Measurements from ENCODE around the gene MAP4K4. TPM values are rescaled to one million over a fixed set of nuclear protein-coding genes. Genes with fewer than 3 reads are reported as not detected.

Gene MAP4K4
- total RNA-seq, 4 donors from 2014 or later: 33.8 to 47.3 (median 35.7) TPM

DNA sequence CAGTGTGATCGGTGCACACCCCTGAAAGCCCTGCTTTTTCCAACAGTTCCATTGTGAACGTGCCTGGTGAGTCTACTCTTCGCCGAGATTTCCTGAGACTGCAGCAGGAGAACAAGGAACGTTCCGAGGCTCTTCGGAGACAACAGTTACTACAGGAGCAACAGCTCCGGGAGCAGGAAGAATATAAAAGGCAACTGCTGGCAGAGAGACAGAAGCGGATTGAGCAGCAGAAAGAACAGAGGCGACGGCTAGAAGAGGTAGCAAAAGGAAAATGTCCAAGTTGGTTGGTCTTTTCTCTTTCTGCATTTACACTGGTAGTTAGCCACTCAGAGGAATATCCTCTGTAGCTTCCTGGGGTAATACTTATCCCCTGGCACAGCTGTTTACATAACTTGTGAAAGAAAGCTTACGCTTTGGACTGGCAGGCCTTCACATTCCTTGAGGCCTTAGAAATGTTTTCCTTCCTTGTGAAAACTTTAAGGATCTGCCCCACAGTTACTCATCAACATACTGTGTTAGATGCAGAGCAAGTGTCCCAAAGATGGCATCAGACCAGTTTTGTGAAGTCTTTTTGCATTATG, 146.6 kb downstream of the MAP4K4 start:
- no peaks in the 10 kb centered on the region for H3K9me3 ChIP-seq
- no peaks in the 10 kb centered on the region for H3K27me3 ChIP-seq
- intact Hi-C loops (cut with DNase I): no loop called here
- H3K27ac ChIP-seq: no peak overlapping the region
- H3K36me3 ChIP-seq: peaks cover 8 to 17% of the 10 kb centered on the region in 2 donors
- no peak for DNase-seq
- no peak overlapping the region for H3K4me3 ChIP-seq (replicated peaks in 1 of 3)
- peaks cover 8 to 16% of the 10 kb centered on the region in 2 donors for H3K4me1 ChIP-seq
- TF ChIP-seq CTCF (IDR thresholded peaks at IDR 0.05) (no peak), POLR2A (IDR thresholded peaks at IDR 0.05) (no peak)
- 87 to 92% methylated on average over 12 of the region's 12 CpGs for WGBS, 2 donors

DNA sequence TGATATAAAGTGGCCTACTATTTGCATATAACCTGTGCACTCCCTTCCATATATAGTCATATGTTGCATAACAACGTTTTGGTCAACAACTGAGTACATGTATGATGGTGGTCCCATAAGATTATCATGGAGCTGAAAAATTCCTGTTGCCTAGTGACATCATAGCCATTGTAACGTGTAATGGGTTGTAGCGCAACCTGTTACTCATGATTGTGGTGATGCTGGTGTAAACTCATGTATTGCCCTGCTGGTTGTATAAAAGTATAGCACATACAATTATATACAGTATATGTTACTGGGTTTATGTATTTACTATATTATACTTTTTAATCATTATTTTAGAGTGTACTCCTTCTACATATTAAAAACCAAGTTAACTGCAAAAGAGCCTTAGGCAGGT, 149.5 kb downstream of the MAP4K4 start:
- intact Hi-C loops (cut with DNase I): no loop called here
- Histone ChIP-seq H3K36me3 (peaks cover 0 to 10% of the 10 kb centered on the region in 2 donors), H3K4me1 (peaks cover 9 to 18% of the 10 kb centered on the region in 2 donors), H3K27me3 (no peaks in the 10 kb centered on the region), H3K4me3 (replicated peaks in 1 of 3) (no peak overlapping the region), H3K9me3 (no peaks in the 10 kb centered on the region), H3K27ac (no peak overlapping the region)
- no peak for DNase-seq
- WGBS, 2 donors: 96 to 98% methylated on average over 3 of the region's 3 CpGs
- TF ChIP-seq POLR2A (IDR thresholded peaks at IDR 0.05) (no peak), CTCF (IDR thresholded peaks at IDR 0.05) (no peak)

DNA sequence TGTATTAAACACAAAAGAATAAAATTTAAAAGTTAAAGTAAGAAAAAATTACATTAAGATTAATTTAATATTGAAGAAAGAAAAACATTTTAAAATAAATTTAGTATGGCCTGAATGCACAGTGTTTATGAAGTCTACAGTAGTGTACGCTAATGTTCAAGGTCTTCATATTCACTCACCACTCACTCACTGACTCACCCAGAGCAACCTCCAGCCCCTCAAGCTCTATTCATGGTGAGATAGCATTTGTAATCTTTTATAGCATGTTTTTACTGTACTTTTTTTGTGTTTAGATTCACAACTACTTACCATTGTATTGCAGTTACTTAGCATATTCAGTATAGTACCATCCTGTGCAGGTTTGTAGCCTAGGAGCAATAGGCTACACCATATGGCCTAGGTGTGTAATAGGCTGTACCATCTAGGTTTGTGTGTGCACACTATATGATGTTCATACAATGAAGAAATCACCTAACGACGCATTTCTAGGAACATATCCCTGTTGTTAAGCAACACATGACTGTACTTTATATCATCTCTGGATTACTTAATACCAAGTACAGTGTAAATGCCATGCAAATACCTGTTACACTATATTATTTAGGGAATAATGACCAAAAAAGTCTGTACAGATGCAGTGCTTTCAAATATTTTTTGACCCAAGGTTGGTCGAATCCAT, 150.3 kb downstream of the MAP4K4 start:
- 93 to 97% methylated on average over 4 of the region's 4 CpGs for WGBS, 2 donors
- peaks cover 9 to 18% of the 10 kb centered on the region in 2 donors for H3K4me1 ChIP-seq
- intact Hi-C loops (cut with DNase I): no loop called here

DNA sequence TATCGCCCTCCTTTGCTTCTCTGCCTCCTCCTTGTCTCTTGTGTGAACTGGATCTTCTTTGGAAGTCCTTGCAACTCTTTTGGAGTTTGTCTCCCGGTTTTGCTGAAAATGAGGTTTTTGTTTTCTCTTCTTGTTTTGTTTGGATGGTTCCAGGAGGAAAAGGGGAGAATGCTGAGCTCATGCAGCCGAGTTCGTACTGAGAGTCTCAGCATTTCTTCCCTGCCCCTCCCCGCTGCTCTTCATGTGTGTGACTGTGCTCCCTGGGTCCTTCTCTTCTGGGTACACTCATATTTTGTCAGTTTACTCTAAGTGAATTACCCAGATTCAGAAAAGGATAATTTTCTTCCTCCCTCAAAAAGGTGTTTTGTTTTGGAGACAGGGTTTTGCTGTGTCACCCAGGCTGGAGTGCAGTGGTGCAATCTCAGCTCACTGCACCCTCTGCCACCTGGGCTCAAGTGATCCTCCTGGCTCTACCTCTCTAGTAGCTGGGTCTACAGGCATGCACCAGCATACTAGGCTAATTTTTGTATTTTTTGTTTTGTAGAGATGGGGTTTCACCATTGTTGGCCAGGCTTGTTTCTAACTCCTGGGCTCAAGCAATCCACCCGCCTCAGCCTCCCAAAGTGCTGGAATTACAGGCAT, 151.4 kb downstream of the MAP4K4 start:
- Histone ChIP-seq H3K27ac (peak overlapping the region; percentile 39 to 52 (median 51)), H3K9me3 (no peaks in the 10 kb centered on the region), H3K4me1 (peaks cover 9 to 10% of the 10 kb centered on the region in 2 donors), H3K36me3 (peaks cover 0 to 10% of the 10 kb centered on the region in 2 donors), H3K4me3 (replicated peaks in 1 of 3) (no peak overlapping the region), H3K27me3 (no peaks in the 10 kb centered on the region)
- intact Hi-C loops (cut with DNase I): no loop called here
- TF ChIP-seq CTCF (IDR thresholded peaks at IDR 0.05) (no peak), POLR2A (IDR thresholded peaks at IDR 0.05) (no peak)
- peak; percentile 52 to 68 for DNase-seq
- 51 to 58% methylated on average over 6 of the region's 6 CpGs for WGBS, 2 donors

More for the DNA sequence above, 150.3 kb downstream of the MAP4K4 start:
- Histone ChIP-seq H3K4me3 (replicated peaks in 1 of 3) (no peak overlapping the region), H3K9me3 (no peaks in the 10 kb centered on the region), H3K36me3 (peaks cover 0 to 10% of the 10 kb centered on the region in 2 donors), H3K27ac (no peak overlapping the region), H3K27me3 (no peaks in the 10 kb centered on the region)
- TF ChIP-seq CTCF (IDR thresholded peaks at IDR 0.05) (no peak), POLR2A (IDR thresholded peaks at IDR 0.05) (no peak)
- no peak for DNase-seq

GRCh38 chr2:101850450-101850849, 152.9 kb downstream of the MAP4K4 start:
- Histone ChIP-seq H3K4me3 (replicated peaks in 1 of 3) (no peak overlapping the region), H3K36me3 (peaks cover 0 to 5% of the 10 kb centered on the region in 2 donors), H3K4me1 (peaks cover 9 to 10% of the 10 kb centered on the region in 2 donors), H3K9me3 (no peaks in the 10 kb centered on the region), H3K27me3 (no peaks in the 10 kb centered on the region), H3K27ac (no peak overlapping the region)
- intact Hi-C loops (cut with DNase I): no loop called here
- WGBS, 2 donors: 89 to 96% methylated on average over 2 of the region's 2 CpGs
- no peak for TF ChIP-seq POLR2A (IDR thresholded peaks at IDR 0.05)
- no peak for TF ChIP-seq CTCF (IDR thresholded peaks at IDR 0.05)
- DNase-seq: no peak

Measured in thyroid gland (tissue), 4 donors.